ENCODE measurements around the gene SLC25A30. TPM values are rescaled to one million over a fixed set of nuclear protein-coding genes. Genes with fewer than 3 reads are reported as not detected.
A peak's percentile ranks its signal among the peaks of the same experiment; 100 is the strongest.

Gene SLC25A30
- total RNA-seq (2021): 5.4 and 6.3 TPM in 2 replicates
- long read RNA-seq, partial matches to known transcripts: 0 of 9 reads
- long read RNA-seq, other reads (novel, unspliced or antisense): 5 of 9 reads

GRCh38 chr13:45417790-45418534, at the start of gene SLC25A30:
Gene SLC25A30, minus strand, starts transcription at chr13:45418373. Its CDS starts 6,948 bp downstream, at chr13:45411425.
- H3K9me3 ChIP-seq (ENCODE audit: control insufficient read depth, low read depth, low read length): no peaks in the 10 kb centered on the region
- TF ChIP-seq CTCF (conservative IDR thresholded peaks at IDR 0.05): no peak
- H3K4me1 ChIP-seq (ENCODE audit: insufficient read depth, low read length): no peaks in the 10 kb centered on the region
- H3K79me2 ChIP-seq (ENCODE audit: insufficient read depth, low read length): 0 out of 2 replicates have a peak, but pooled peaks cover 1% of the 10 kb centered on the region
- no CpG with 5 or more reads among the region's 64 CpGs for WGBS (ENCODE audit: extremely low coverage, insufficient read length, low lambda C conversion rate)
- H2BK120ac ChIP-seq (ENCODE audit: low read depth, low read length, poor library complexity, severe bottlenecking): no peak within 1 kb of the TSS
- H4K5ac ChIP-seq (ENCODE audit: insufficient read length, low read depth, low read length): no peak within 1 kb of the TSS
- H3K23me2 ChIP-seq (ENCODE audit: insufficient read length, low read depth, low read length, poor library complexity, severe bottlenecking): peaks cover 9% of the 10 kb centered on the region
- H2AFZ ChIP-seq (ENCODE audit: low read length): peak within 1 kb of the TSS; percentile 18
- H3K79me1 ChIP-seq (ENCODE audit: insufficient read depth, low read depth, low read length, poor library complexity, severe bottlenecking): peaks cover 4% of the 10 kb centered on the region
- 0 out of 5 replicates have a peak, but pooled peaks cover 0 to 2% of the 10 kb centered on the region in 2 experiments for H3K9me3 Mint-ChIP-seq
- H2AK5ac ChIP-seq (ENCODE audit: insufficient read length, low read length): no peak within 1 kb of the TSS
- H4K8ac ChIP-seq (replicated peaks; ENCODE audit: insufficient read length, low read depth, low read length): no peak within 1 kb of the TSS
- no peak within 1 kb of the TSS; the same call in 1 of the 2 replicates for H2BK15ac ChIP-seq (ENCODE audit: low read depth, low read length)
- peak within 1 kb of the TSS; percentile 98 for H3K4me2 ChIP-seq (ENCODE audit: insufficient read depth, insufficient read length, low read length)
- H3K56ac ChIP-seq (ENCODE audit: insufficient read length, low read depth, low read length): no peak within 1 kb of the TSS
- peak within 1 kb of the TSS; percentile 72 to 90 for H3K4me3 Mint-ChIP-seq
- no peaks in the 10 kb centered on the region for H4K20me1 ChIP-seq (ENCODE audit: control insufficient read depth, insufficient read depth, insufficient read length)
- H2BK12ac ChIP-seq (ENCODE audit: insufficient read length, low read depth, low read length): no peak within 1 kb of the TSS
- H3K9ac ChIP-seq (ENCODE audit: extremely low read depth, insufficient read length, low read length): peak within 1 kb of the TSS; percentile 46
- H3K27ac Mint-ChIP-seq: peak within 1 kb of the TSS; percentile 69 to 88 (median 84); a peak in 4 of 7 replicates
- H4K91ac ChIP-seq (ENCODE audit: insufficient read length, low read depth, low read length): no peak within 1 kb of the TSS
- H3K27ac ChIP-seq (ENCODE audit: insufficient read length, low read depth, low read length): no peak within 1 kb of the TSS
- no peak within 1 kb of the TSS for H3T11ph ChIP-seq (ENCODE audit: low read length)
- H3K23ac ChIP-seq (ENCODE audit: insufficient read length, low read depth, low read length): no peak within 1 kb of the TSS
- no peak within 1 kb of the TSS for H3K4ac ChIP-seq (ENCODE audit: low read depth, low read length)
- H3K18ac ChIP-seq (ENCODE audit: insufficient read length, low read depth, low read length): no peak within 1 kb of the TSS
- H3K14ac ChIP-seq (ENCODE audit: insufficient read depth, low read length): peak within 1 kb of the TSS; percentile 31; the same call in 1 of the 2 replicates
- no peaks in the 10 kb centered on the region; a peak in 1 of 7 replicates for H3K36me3 Mint-ChIP-seq (ENCODE audit: insufficient read depth in 1 of 3, low read depth in 3 of 3)
- peak; percentile 96 for DNase-seq
- H2BK5ac ChIP-seq (ENCODE audit: insufficient read length, low read length): no peak within 1 kb of the TSS
- peaks cover 15% of the 10 kb centered on the region for H3K27me3 Mint-ChIP-seq (ENCODE audit: low read depth)
- no peak within 1 kb of the TSS for H2BK20ac ChIP-seq (ENCODE audit: low read depth, low read length, poor library complexity, severe bottlenecking)
- peaks cover 4 to 14% of the 10 kb centered on the region in 2 experiments for H3K4me1 Mint-ChIP-seq
- no peaks in the 10 kb centered on the region for H3K27me3 ChIP-seq (ENCODE audit: insufficient read depth, low read length)
